ENCODE results near the gene INSIG1.
A peak's percentile ranks its signal among the peaks of the same experiment; 100 is the strongest.

INSIG1 gene

GRCh38 chr7:155294511-155294778 is 3.2 kb upstream of the INSIG1 start:
- Histone ChIP-seq H3K27me3 (ENCODE audit: control insufficient read depth in 1 of 2, insufficient read depth in 2 of 2, low read length in 2 of 2) (no peaks in the 10 kb centered on the region), H3K36me3 (ENCODE audit: control insufficient read depth in 2 of 2, insufficient read depth in 2 of 2, low read length in 2 of 2) (no peaks in the 10 kb centered on the region), H3K4me1 (ENCODE audit: control insufficient read depth, insufficient read depth, low read length) (peaks cover 21% of the 10 kb centered on the region), H3K4me3 (ENCODE audit: low read length in 2 of 2) (no peak overlapping the region), H3K9me3 (ENCODE audit: control insufficient read depth in 2 of 2, low read length in 2 of 2) (no peaks in the 10 kb centered on the region), H3K9ac (ENCODE audit: low read length in 2 of 2) (no peak overlapping the region), H3K27ac (ENCODE audit: low read length) (no peak overlapping the region)

GRCh38 chr7:155295511-155295910 is 2.2 kb upstream of the INSIG1 start:
- peaks cover 24% of the 10 kb centered on the region for H3K4me1 ChIP-seq (ENCODE audit: control insufficient read depth, insufficient read depth, low read length)
- H3K9me3 ChIP-seq (ENCODE audit: control insufficient read depth in 2 of 2, low read length in 2 of 2) = no peaks in the 10 kb centered on the region
- H3K9ac ChIP-seq (ENCODE audit: low read length in 2 of 2) = no peak overlapping the region
- no peak overlapping the region for H3K27ac ChIP-seq (ENCODE audit: low read length)
- H3K4me3 ChIP-seq (ENCODE audit: low read length in 2 of 2) = no peak overlapping the region
- no peaks in the 10 kb centered on the region for H3K36me3 ChIP-seq (ENCODE audit: control insufficient read depth in 2 of 2, insufficient read depth in 2 of 2, low read length in 2 of 2)
- H3K27me3 ChIP-seq (ENCODE audit: control insufficient read depth in 1 of 2, insufficient read depth in 2 of 2, low read length in 2 of 2) = no peaks in the 10 kb centered on the region

- Histone ChIP-seq H3K9ac (ENCODE audit: low read length in 2 of 2) (peak overlapping the region; percentile 65 to 76), H3K27ac (ENCODE audit: low read length) (peak overlapping the region; percentile 71), H3K4me1 (ENCODE audit: control insufficient read depth, insufficient read depth, low read length) (peaks cover 24% of the 10 kb centered on the region), H3K9me3 (ENCODE audit: control insufficient read depth in 2 of 2, low read length in 2 of 2) (no peaks in the 10 kb centered on the region), H3K36me3 (ENCODE audit: control insufficient read depth in 2 of 2, insufficient read depth in 2 of 2, low read length in 2 of 2) (peaks cover 0 to 4% of the 10 kb centered on the region in 2 donors), H3K4me3 (ENCODE audit: low read length in 2 of 2) (peak overlapping the region; percentile 64 to 84), H3K27me3 (ENCODE audit: control insufficient read depth in 1 of 2, insufficient read depth in 2 of 2, low read length in 2 of 2) (no peaks in the 10 kb centered on the region)
These were observed 1.5 kb upstream of the INSIG1 start for GRCh38 chr7:155296006-155296787.

GRCh38 chr7:155296788-155297516 is 726 bp upstream of the INSIG1 start:
- Histone ChIP-seq H3K36me3 (ENCODE audit: control insufficient read depth in 2 of 2, insufficient read depth in 2 of 2, low read length in 2 of 2) (peaks cover 0 to 4% of the 10 kb centered on the region in 2 donors), H3K27ac (ENCODE audit: low read length) (peak overlapping the region; percentile 71), H3K4me1 (ENCODE audit: control insufficient read depth, insufficient read depth, low read length) (peaks cover 24% of the 10 kb centered on the region)

GRCh38 chr7:155298288-155298833 is 683 bp downstream of the INSIG1 start:
- H3K36me3 ChIP-seq (ENCODE audit: control insufficient read depth in 2 of 2, insufficient read depth in 2 of 2, low read length in 2 of 2) = peaks cover 7 to 8% of the 10 kb centered on the region in 2 donors
- H3K4me3 ChIP-seq (ENCODE audit: low read length in 2 of 2) = peak overlapping the region; percentile 82 to 84
- peak overlapping the region; percentile 69 for H3K27ac ChIP-seq (ENCODE audit: low read length)
- peaks cover 24% of the 10 kb centered on the region for H3K4me1 ChIP-seq (ENCODE audit: control insufficient read depth, insufficient read depth, low read length)
- no peaks in the 10 kb centered on the region for H3K9me3 ChIP-seq (ENCODE audit: control insufficient read depth in 2 of 2, low read length in 2 of 2)
- H3K27me3 ChIP-seq (ENCODE audit: control insufficient read depth in 1 of 2, insufficient read depth in 2 of 2, low read length in 2 of 2) = no peaks in the 10 kb centered on the region
- H3K9ac ChIP-seq (ENCODE audit: low read length in 2 of 2) = peak overlapping the region; percentile 51 to 59

More at GRCh38 chr7:155296788-155297516, 726 bp upstream of the INSIG1 start:
- peak overlapping the region; percentile 65 to 76 for H3K9ac ChIP-seq (ENCODE audit: low read length in 2 of 2)
- no peaks in the 10 kb centered on the region for H3K27me3 ChIP-seq (ENCODE audit: control insufficient read depth in 1 of 2, insufficient read depth in 2 of 2, low read length in 2 of 2)
- no peaks in the 10 kb centered on the region for H3K9me3 ChIP-seq (ENCODE audit: control insufficient read depth in 2 of 2, low read length in 2 of 2)
- H3K4me3 ChIP-seq (ENCODE audit: low read length in 2 of 2) = peak overlapping the region; percentile 64 to 84

DNA sequence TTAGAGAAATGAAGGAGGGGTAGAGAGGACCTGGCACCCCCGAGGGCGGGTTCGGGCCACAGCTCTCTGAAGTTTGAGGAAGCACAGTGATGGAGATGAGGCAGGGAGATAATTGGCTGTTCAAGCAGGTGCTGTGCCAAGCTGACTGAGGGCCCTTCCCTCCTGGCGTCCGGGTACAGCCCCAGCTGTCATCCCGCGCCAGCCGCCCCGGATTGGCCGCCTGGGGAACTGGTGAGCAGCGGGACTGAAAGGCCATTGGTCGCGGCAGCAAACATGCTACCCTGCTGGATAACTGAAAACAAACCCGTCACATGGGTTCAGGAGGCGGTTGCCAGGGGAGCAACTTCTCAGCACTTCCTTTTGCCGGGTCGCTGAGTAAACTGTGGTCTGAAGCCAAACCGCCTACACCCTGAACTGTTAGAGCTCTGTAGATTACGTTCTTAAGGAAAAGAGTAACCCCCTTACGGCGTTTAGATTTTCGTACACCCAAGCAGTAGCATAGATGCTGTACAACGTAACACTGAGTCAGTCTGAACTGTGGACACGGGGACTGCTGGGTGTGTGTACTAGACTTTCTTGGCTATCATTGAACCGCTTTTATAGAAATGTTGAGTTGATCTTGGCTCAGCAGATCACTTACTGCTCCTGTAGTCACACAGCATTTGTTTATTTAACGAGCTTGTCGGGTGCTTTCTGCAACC is 1.3 kb downstream of the INSIG1 start:
- peaks cover 24% of the 10 kb centered on the region for H3K4me1 ChIP-seq (ENCODE audit: control insufficient read depth, insufficient read depth, low read length)
- peak overlapping the region; percentile 59 to 71 for H3K9ac ChIP-seq (ENCODE audit: low read length in 2 of 2)
- H3K9me3 ChIP-seq (ENCODE audit: control insufficient read depth in 2 of 2, low read length in 2 of 2) = no peaks in the 10 kb centered on the region
- H3K4me3 ChIP-seq (ENCODE audit: low read length in 2 of 2) = peak overlapping the region; percentile 82 to 84
- peak overlapping the region; percentile 69 for H3K27ac ChIP-seq (ENCODE audit: low read length)
- H3K27me3 ChIP-seq (ENCODE audit: control insufficient read depth in 1 of 2, insufficient read depth in 2 of 2, low read length in 2 of 2) = no peaks in the 10 kb centered on the region
- H3K36me3 ChIP-seq (ENCODE audit: control insufficient read depth in 2 of 2, insufficient read depth in 2 of 2, low read length in 2 of 2) = peaks cover 7 to 13% of the 10 kb centered on the region in 2 donors

- no peaks in the 10 kb centered on the region for H3K9me3 ChIP-seq (ENCODE audit: control insufficient read depth in 2 of 2, low read length in 2 of 2)
- H3K4me1 ChIP-seq (ENCODE audit: control insufficient read depth, insufficient read depth, low read length) = peaks cover 24% of the 10 kb centered on the region
- H3K4me3 ChIP-seq (ENCODE audit: low read length in 2 of 2) = peak overlapping the region; percentile 82 to 84
- H3K27me3 ChIP-seq (ENCODE audit: control insufficient read depth in 1 of 2, insufficient read depth in 2 of 2, low read length in 2 of 2) = no peaks in the 10 kb centered on the region
- H3K27ac ChIP-seq (ENCODE audit: low read length) = peak overlapping the region; percentile 66
- peaks cover 7 to 15% of the 10 kb centered on the region in 2 donors for H3K36me3 ChIP-seq (ENCODE audit: control insufficient read depth in 2 of 2, insufficient read depth in 2 of 2, low read length in 2 of 2)
- peak overlapping the region; percentile 34 to 71 for H3K9ac ChIP-seq (ENCODE audit: low read length in 2 of 2)
These were observed 2.0 kb downstream of the INSIG1 start for GRCh38 chr7:155299535-155300202.

GRCh38 chr7:155300641-155301452 is 3.2 kb downstream of the INSIG1 start:
- H3K27ac ChIP-seq (ENCODE audit: low read length) = no peak overlapping the region
- no peaks in the 10 kb centered on the region for H3K27me3 ChIP-seq (ENCODE audit: control insufficient read depth in 1 of 2, insufficient read depth in 2 of 2, low read length in 2 of 2)
- H3K9ac ChIP-seq (ENCODE audit: low read length in 2 of 2) = no peak overlapping the region
- H3K9me3 ChIP-seq (ENCODE audit: control insufficient read depth in 2 of 2, low read length in 2 of 2) = no peaks in the 10 kb centered on the region
- H3K36me3 ChIP-seq (ENCODE audit: control insufficient read depth in 2 of 2, insufficient read depth in 2 of 2, low read length in 2 of 2) = peaks cover 11 to 19% of the 10 kb centered on the region in 2 donors
- peaks cover 24% of the 10 kb centered on the region for H3K4me1 ChIP-seq (ENCODE audit: control insufficient read depth, insufficient read depth, low read length)
- no peak overlapping the region for H3K4me3 ChIP-seq (ENCODE audit: low read length in 2 of 2)

DNA sequence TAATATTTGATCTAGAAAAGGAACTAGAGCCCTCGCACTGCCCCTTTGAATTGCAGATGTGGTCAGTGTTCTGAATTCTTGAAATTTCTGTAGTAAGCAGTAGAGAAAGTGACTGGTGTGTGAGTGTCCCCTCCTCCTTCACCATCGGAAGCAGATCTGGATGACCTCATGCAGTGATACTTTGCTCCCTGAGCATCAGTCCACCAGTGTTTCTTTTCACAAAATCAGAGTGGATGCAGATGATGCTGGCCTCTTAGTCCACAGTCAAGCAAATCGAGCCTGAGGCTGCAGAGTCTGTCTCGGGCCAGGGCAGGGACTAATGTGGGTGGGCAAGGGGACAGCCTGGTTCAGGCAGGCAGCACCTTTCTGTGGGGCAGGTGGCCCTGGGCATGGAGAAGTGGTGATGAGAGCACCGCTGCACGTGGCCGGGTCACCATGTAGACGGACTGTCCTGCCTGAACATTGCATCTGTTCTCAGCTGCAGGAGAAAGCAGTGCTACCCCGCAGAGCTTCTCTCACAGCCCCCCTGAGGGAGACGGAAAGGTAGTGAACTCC is 5.4 kb downstream of the INSIG1 start:
- Histone ChIP-seq H3K27ac (ENCODE audit: low read length) (no peak overlapping the region), H3K36me3 (ENCODE audit: control insufficient read depth in 2 of 2, insufficient read depth in 2 of 2, low read length in 2 of 2) (peaks cover 19 to 24% of the 10 kb centered on the region in 2 donors), H3K4me3 (ENCODE audit: low read length in 2 of 2) (no peak overlapping the region), H3K9ac (ENCODE audit: low read length in 2 of 2) (no peak overlapping the region), H3K27me3 (ENCODE audit: control insufficient read depth in 1 of 2, insufficient read depth in 2 of 2, low read length in 2 of 2) (no peaks in the 10 kb centered on the region), H3K9me3 (ENCODE audit: control insufficient read depth in 2 of 2, low read length in 2 of 2) (no peaks in the 10 kb centered on the region), H3K4me1 (ENCODE audit: control insufficient read depth, insufficient read depth, low read length) (peaks cover 15% of the 10 kb centered on the region)

Measured in stomach smooth muscle (tissue), 2 donors.